NCI-H2029 (cell line): ENCODE data around the gene GPX1.
A peak's percentile ranks its signal among the peaks of the same experiment; 100 is the strongest.
"Not testable (repeated sequence)": the region's sequence is repeated elsewhere in the genome, so short reads cannot be mapped to it uniquely, and the experiment has no call there.

Experiments used
- DNase-seq: peaks from one replicate; lab custom pipeline; 2025; lab: John Stamatoyannopoulos, UW

GPX1 gene

GRCh38 chr3:49357443-49358216, 523 bp downstream of the GPX1 start:
- DNase-seq, result not testable (repeated sequence)

DNA sequence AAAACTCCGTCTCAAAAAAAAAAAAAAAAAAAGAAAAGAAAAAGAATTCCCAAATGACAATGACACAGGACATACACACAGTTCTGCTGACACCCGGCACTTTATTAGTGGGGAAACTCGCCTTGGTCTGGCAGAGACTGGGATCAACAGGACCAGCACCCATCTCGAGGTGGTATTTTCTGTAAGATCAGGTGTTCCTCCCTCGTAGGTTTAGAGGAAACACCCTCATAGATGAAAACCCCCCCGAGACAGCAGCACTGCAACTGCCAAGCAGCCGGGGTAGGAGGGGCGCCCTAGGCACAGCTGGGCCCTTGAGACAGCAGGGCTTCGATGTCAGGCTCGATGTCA, 1.1 kb downstream of the GPX1 start:
- DNase-seq, result not testable (repeated sequence)

GRCh38 chr3:49352890-49353421, 5.2 kb downstream of the GPX1 start:
- DNase-seq, result no peak

GRCh38 chr3:49352281-49352680, 5.9 kb downstream of the GPX1 start:
- DNase-seq, result no peak

- no peak for DNase-seq
These were observed 6.6 kb downstream of the GPX1 start for GRCh38 chr3:49351521-49352011.

- no peak for DNase-seq
These were observed 8.6 kb downstream of the GPX1 start for GRCh38 chr3:49349348-49350114.

DNA sequence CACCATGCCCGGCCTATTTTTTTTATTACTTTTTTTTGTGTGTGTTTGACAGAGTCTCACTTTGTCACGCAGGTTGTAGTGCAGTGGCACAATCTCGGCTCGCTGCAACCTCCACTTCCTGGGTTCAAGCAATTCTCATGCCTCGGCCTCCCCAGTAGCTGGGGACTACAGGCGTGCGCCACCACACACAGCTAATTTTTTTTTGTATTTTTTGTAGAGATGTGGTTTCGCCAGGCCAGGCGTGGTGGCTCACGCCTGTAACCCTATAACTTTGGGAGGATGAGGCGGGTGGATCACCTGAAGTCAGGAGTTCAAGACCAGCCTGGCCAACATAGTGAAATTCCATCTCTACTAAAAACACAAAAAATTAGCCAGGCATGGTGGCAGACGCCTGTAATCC, 9.8 kb downstream of the GPX1 start:
- not testable (repeated sequence) for DNase-seq

- no peak for DNase-seq
These were observed 11.3 kb downstream of the GPX1 start for GRCh38 chr3:49346797-49347251.

DNA sequence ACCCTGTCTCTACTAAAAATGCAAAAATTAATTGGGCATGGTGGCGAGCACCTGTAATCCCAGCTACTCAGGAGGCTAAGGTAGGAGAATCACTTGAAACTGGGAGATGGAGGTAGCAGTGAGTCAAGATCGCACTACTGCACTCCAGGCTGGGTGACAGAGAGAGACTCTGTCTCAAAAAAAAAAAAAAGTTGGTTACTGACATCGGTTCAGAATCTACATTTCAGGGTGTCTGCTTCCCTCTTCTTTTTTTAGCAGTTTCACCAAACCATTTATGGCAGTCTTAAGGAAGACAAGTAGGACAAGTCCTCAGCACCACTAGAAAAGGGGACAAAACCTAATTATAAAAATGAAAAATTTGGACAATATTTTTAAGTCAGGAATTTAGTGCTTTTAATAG, 15.0 kb downstream of the GPX1 start:
- no peak for DNase-seq

DNA sequence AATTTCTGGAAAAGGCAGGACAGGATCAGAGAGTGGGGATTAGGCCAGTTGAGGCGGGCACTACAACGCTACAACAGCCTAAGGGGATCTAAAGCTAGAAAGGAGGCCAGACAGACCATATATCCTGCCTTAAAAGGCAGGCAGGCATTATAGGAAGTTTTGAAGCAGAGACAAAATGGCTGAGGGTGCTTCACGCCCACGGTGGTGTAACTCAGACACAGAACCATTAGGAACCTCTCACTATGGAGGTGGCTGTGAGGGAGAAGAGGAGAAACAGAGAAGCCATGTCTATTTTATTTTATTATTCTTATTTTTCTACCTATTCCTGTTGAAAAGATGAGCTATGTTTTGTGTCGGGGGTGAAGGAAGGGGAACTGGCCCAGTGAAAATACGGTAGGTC, 16.2 kb downstream of the GPX1 start:
- no peak for DNase-seq

DNA sequence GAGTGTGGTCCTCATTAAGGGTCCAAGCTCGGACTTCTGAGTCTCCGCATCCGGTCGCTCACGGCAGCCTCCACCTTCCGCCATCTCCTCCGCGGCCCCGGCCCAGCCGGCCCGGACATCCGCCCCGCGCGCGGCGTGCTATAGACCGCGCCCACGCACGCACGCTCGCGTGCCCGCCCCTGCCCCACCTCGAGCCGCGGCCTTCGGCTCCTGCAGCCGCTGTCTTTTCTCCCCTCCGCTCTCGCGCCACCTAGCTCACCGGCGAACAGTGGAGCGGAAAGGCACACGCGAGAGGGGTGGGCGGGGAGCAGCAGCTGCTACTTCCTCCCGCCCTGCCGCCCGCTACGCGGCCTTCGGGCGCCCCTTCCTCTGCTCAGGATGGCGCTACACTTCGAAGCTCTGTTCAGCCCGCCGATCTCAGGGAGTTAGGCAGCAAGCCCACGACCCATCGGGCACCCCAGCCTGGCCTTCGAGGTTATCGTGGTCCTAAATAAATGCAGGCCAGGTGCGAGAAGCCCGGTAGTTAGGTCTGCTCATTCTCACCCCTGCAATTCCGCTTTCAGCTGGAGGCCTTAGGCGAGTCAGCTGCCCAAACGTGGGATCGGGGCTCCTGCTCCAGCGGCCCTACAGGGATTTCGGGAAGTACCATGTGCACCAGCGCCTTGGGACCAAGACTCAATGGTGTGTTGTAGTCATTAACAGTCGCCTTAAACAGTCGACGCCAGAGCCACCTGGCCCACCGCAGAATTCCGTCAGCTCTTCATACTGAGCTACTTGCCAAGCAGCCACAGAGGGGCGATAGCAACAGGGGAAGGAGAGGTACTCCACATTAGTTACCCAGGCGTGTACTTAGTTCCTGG, 18.0 kb downstream of the GPX1 start, which contains the start of gene USP4:
TSS of gene USP4 (minus strand) at position 113 of the 860 bp plus-strand sequence. CDS start at position 84, 29 bp downstream.
- peak; percentile 80 for DNase-seq

DNA sequence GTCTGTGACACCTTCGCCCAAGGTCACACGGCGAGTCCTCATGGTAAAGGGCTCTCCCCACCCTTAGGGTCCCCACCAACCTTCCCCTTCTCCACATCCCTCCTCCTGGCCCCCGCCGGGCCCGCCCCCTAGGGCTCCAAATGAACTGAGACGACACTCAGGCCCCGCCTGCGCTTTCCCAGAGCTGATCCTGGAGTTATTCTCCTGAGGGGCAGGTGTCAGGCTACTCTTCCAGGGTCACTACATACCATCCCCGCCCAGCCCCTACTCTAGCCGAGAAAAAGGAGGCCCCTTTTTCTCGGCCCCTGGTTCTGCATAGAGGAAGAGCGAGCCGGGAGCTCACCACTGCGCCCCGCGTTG, 18.6 kb downstream of the GPX1 start:
- no peak for DNase-seq

DNA sequence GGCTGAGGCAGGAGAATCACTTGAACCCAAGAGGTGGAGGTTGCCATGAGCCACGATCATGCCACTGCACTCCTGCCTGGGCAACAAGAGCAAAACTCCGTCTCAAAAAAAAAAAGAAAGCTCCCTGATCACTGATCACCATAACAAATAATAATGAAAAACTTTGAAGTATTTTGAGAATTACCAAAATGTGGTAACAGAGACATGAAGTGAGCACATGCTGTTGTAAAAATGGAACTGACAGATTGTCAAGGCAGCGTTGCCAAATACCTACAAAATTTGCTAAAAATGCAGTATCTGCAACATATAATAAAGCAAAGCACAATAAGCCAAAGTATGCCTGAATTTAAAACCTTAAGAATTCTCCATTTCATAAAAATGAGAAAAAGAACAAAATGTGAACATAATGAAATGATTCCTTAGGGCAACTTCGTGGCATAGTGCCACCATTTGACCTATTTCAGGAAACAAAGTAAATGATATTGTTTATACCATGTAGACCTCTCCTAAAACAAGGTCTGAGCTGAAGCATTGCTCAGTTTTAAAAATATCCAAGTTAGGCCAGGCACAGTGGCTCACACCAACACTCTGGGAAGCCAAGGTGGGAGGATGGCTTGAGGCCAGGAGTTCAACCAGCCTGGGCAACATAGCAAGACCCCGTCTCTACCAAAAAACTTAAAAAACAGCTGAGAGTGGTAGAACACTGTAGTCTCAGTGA, 24.1 kb downstream of the GPX1 start:
- DNase-seq, result no peak

DNA sequence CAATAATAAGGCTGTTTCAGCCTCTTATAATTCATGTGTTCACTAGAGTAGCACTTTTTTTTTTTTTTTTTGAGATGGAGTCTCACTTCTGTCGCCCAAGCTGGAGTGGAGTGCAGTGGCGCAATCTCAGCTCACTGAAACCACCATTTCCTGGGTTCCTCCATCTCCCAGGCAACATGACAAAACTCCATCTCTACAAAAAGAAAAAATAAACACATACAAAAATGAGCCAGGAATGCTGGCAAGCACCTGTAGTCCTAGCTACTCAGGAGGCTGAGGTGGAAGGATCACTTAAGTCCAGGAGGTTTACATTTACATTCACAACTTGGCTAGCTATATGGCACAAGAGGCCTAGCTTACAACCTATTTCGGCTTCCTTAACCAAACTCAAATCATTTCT, 25.1 kb downstream of the GPX1 start:
- no peak for DNase-seq

DNA sequence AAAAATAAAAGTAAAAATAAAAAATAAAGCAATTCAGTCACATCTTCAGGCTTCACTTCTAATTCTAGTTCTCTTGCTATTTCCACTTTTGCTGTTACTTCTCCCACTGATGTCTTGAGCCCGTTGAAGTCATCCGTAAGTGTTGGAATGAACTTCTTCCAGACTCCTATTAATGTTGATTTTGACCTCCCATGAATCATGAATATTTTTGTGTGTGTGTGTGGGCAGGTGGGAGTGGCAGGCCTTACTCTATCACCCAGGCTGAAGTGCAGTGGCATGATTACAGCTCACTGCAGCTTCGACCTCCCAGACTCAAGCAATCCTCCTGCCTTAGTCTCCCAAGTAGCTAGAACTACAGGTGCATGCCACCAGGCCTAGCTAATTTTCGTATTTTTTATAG, 29.0 kb downstream of the GPX1 start:
- no peak for DNase-seq

GRCh38 chr3:49328350-49328749, 29.8 kb downstream of the GPX1 start:
- DNase-seq, result not testable (repeated sequence)

DNA sequence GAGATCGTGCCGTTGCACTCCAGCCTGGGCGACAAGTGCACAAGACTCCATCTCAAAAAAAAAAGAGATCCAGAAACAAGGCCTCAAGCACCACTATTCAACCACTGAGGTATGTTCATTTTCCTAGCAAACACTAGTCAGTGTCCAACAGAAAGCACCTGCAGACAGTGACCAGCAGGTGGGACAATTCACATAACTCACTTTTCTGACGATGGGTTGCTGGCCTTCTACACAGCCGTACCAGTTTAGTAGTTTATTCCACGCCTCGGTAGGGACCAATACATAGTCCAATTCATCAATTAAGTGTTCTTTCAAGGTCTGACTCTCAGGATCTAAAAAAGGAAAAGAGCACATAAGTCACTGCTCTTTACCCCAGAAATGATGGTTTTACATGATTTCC, 30.7 kb downstream of the GPX1 start:
- DNase-seq, result no peak

DNA sequence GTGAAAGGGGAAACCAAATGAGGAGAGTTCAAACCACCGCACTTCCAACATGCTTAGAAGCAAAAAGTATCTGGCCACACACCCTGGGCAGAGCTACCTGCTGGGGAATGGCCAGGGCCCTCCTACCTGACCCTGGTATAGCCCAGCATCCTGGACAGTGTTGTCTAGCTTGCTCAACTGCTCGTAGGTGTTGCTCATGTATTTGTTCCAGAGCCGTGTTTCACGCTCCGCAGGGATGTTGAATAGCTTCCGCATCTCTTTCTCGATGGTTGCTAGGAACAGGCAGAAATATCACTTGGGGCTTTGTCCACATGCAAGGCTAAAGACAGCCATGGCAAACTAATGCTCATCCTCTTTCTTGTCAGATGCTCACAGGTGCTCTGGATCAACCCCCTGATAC, 33.4 kb downstream of the GPX1 start:
- no peak for DNase-seq

DNA sequence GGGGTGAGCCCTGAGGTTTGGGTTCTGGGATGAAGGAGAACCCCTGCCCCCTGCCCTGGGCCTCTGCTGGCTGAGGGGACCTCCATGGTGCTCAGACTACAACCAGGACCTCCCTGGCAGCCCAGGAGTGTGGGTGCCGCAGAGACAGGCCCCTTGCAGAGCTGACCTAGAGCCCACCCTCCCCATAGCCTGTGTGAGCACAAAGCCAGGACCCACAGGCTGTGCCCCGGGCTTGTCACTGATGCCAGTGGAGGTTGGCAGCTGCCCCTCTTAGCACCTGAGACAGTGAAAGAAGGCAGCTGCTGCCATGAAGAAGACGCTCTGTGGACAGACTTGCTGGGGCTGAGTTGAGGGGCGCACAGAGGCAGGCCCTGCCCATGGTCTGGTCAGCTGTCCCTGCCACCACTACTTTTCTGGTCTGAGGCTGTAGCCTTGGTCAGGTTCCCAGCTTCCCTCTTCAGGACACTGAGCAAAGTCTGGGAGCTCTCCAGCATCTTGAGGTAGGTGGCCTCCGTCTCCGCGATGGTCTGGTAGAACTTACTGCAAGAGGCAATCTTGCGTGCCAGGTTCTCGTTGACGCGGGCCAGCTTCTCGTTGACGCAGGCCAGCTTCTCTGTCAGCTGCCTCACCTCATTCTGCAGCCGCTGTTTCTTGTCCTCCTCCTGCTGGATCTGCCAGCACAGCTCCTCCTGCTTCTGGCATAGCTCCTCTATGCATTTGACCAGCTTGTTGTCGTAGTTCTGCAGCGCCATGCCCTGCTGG, 41.3 kb downstream of the GPX1 start:
- no peak for DNase-seq

DNA sequence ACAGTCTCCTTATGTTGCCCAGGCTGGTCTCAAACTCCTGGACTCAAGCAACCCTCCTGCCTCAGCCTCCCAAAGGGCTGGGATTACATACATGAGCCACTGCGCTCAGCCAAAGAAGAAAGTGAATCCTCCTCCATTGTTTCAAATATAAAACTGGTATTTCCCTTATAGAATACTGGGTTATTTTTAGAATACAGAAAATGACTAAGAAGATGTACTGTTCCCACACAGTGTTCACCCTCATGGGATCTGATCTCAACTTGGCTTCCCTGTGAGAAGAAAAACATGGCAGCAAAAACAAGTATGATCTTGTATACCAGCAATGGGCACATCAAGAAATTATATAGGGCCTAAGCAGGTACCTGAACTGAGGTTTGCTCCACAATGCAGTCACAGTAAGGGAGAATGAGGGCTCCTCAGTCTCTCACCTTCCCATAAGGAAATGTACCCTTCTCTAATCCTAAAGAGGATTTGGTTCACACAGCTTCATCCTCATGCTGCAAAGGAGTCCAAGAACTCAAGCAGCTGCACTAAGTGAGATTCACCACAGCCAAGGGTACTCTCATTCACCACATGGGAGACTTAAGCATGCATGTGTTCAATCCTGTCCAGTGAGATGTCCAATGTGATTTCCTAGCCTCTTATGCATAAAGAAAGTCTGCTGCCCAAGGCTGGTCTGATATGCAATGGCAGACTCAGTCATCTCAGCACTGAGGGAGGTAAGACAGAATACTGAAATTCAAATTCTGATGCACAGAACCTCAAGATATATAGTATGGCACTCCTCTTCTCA, 44.1 kb downstream of the GPX1 start:
- DNase-seq, result no peak
